HG02571 (cell line): ENCODE measurements around the gene ATG5.
A peak's percentile ranks its signal among the peaks of the same experiment; 100 is the strongest.
"Not testable (repeated sequence)": the region's sequence is repeated elsewhere in the genome, so short reads cannot be mapped to it uniquely, and the experiment has no call there.

Experiments used
- ATAC-seq: cut with Tn5 transposase; IDR thresholded peaks from one replicate; pipeline ENCODE4 v1.9.1; 2021; ENCODE audit warnings: mild to moderate bottlenecking, moderate library complexity; ENCODE audit not compliant: unreplicated experiment

Gene ATG5

DNA sequence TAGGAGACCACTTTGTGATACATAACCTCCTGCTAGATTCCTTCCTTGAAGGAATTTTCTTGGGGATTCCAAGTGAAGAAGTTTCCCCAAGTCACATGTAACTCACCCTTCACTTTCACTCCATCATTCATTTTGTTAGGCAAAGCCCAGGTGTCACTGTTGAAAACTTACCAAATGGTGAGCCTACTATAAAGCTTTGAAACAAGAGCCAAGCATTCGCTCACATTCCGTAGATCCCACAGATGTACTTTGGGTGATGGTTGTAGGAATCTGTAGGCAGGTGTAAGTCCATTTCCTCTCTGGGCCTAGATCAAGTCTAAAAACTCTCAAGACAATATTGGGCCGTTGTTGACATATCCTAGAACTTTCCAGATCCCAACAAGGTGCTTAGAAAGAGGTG lies 165.4 kb downstream of the ATG5 start:
- no peak for ATAC-seq

DNA sequence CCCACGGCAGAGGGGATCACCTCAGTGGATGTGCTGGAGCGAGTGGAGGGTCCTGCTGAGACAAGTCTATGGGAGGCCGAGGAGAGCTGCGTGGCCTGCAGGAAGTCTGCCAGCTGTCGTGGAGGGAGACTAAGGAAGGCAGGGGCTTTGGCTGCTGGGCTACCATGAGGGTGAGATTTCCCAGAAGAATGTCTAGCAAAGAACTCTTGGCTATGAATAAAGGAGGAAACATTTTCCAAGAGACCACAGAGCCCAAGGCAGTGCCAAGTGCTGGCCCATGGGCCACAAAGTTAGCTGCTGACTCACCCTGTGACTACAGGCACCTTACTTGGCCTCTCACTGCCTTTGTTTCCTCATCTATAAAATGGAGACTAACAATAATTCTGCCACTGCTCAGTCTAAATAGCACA lies 166.0 kb downstream of the ATG5 start:
- ATAC-seq: no peak

DNA sequence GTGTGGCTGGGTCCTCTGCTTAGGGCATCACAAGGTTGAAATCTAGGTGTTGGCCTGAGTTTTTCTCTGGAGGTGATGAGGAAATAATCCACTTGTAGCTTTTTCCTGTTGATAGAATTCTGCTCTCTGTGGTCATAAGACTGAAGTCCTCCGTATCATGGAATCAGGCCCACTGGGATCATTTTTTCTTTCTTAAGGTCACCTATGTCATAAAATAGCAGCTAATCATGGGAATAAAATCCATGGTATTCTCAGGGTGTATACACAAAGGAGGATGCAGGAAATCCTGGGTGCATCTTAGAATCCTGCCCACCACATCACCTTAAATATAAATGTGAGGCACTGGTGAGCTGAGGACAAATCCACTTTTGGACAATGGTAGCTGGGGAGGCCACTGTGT lies 166.7 kb downstream of the ATG5 start:
- no peak for ATAC-seq

DNA sequence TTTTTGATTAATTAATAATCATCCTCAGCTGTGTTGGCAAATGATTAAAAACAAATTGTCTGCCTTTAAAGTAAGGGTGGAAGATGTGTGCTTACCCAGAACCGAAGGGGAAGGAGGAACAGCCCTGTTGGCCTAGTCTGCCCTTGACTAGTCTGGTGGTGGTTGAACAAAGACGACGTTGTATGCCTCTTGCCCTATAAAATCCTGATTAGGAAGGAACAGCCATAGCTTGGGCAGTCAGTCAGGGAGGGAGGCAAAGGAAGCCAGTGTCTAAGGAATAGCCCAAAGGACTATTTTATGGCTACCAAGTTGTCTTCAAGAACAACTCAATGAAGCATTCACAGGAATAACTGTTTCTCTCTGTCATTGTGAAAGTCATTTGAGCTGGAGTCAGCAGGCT lies 168.7 kb downstream of the ATG5 start:
- no peak for ATAC-seq

DNA sequence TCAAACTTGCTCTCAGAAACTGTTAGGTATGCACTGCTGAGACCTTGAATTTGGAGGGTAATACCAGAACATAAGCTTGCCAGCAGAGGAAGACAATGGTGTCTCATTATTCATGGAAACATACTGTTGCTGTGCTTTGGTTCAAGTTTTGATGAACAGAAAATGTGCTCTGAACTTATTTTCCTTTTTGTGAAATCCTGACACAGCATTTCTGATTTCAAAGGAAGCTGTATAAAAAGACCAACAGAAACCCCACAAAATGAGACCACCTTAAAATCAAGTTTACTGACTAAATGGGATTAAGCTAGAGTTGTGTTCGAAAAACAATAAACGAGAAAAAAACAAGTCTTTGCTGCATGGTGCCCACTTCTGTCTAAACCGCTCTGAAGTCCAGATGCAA lies 169.1 kb downstream of the ATG5 start:
- no peak for ATAC-seq

DNA sequence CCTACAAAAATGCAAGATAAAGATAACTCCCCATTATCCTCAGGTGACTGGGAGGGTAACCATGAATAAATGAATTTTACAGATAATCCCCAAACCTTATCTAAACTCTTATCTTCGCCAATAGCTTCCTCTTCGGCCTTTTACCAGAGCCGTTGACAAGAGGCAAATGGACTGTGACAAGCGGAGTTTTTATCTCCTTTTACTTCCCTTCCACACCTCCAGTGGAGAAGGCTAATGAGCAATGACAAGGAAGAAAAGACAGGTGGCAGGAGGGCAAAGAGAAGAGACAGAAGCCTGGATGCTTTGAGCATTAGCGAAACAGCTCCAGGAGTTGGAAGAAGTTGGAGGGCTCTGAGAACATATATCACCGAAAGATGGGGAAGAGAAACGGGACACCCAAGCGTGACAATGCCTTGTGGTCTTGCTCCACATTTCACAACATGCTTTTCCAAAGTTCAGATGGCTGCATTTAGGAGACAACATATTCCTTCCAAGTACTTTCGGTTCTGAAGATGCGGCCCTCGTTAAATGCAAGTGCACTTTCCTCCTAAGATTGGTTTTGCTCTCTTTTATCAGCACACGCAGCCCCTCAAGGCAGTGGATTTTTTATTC lies 170.2 kb downstream of the ATG5 start:
- no peak for ATAC-seq

DNA sequence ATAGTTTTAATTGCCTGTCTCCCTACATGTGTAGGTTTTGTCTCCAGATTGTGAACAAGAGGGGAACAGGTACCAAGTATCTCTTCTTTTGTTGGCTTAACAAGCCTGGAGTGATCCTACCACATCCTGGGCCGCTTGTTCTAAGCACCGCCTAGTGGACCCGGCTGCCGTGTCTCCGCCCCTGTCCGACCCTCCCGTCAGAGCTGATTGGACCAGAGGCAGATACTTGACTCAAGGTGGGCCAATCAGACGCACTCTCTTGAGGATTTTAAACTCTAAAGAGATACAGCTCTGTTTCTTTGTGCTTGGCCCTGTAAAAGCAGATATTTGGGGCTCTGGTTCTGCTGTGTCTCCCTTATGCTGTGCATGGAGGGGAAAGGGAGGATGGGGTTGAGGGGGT lies 171.2 kb downstream of the ATG5 start:
- ATAC-seq: no peak

DNA sequence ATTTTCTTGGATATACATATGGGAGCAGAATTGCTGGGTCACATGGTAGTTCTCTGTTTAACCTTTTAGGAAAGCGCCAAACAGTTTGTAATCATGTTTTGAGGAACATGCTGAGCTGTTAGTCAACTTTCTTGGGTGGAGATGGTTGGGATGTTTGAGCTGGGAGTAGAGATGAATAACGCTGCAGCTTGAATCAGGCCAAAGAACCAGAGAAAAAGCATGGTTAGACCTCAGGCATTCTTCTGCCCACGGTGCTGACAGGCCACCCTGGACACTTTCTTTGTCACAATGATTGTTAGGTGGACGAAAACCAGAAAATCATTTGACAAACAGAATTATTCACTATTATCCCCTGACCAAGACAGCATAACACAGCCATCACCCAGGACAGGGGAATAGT lies 172.6 kb downstream of the ATG5 start:
- no peak for ATAC-seq

DNA sequence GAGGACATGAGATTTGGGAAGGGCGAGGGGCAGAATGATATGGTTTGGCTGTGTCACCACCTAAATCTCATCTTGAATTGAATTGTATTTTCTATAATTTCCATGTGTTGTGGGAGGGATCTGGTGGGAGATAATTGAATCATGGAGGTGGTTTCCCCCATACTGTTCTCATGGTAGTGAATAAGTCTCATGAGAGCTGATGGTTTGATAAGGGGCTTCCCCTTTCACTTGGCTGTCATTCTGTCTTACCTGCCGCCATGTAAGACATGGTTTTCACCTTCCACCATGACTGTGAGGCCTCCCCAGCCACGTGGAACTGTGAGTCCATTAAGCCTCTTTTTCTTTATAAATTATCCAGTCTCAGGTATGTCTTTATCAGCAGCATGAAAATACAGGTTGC lies 173.1 kb downstream of the ATG5 start:
- not testable (repeated sequence) for ATAC-seq

DNA sequence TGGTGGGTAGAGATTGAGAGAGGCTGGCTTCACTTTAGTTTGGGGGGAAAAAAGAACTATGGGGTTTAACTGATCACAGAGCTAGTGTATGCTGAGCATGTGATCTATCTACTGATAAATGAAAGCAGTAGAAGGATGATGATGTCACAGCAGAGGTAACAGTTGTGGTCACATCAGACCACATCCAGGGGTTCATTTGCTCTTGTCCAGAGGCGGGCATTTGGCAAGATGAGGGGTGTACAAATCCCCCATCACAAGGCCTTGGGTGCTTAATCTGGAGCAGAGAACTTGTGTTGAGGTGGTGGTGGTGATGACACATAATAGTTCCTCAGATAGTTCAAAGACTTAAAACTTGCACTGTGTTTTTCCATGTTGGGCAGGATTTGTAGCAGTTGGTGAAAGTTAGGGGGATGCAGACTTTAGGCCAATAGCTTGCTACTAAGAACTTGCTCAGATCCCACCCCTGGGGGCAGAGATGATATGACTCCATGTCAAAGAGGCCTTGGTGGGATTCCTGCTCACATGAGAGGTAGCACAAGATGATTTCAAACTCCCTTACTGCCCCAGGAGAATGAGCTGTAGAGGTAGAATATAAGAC lies 176.0 kb downstream of the ATG5 start:
- ATAC-seq: no peak

DNA sequence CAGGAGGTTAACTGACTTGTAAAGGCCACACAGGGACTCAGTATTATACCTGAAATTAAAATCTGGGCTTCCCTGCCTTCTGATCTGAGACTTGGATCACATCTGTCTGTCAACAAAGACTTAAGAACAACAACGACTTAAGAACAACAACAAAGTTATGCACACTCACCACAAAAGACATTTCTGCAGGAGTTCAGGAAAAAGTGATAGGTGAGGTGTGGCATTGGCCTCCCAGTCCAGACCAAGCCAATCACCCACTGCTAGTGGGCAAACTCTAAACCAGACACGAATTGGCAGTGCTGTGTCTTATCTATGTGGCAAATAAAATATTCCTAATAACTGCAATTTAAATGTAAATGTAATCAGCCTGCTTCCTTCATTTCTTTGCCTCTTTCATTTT lies 178.1 kb downstream of the ATG5 start:
- ATAC-seq: no peak

DNA sequence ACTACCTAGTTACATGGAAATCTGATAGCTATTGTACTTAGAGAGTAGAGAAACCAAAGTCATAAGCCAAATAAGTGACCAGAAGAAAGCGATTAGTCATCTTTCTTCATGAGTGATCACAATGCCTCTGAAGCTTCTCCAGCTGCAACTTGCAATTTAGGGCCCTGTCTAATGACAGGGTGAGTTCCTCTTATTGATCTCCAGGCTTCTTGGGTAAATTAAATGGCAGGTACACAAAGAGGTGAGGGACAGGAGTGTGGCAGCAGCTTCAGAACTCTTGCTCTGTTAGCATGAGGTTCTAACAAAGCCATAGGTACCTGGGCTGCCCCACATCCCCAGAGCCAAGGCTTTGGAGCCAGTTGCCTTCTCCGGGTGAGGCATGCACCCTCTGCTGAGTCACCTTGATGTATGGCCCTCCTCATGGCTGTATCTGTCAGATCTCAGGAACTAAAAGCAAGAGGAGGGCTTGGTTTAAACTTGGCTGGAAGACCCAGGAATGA lies 178.7 kb downstream of the ATG5 start:
- ATAC-seq: no peak

DNA sequence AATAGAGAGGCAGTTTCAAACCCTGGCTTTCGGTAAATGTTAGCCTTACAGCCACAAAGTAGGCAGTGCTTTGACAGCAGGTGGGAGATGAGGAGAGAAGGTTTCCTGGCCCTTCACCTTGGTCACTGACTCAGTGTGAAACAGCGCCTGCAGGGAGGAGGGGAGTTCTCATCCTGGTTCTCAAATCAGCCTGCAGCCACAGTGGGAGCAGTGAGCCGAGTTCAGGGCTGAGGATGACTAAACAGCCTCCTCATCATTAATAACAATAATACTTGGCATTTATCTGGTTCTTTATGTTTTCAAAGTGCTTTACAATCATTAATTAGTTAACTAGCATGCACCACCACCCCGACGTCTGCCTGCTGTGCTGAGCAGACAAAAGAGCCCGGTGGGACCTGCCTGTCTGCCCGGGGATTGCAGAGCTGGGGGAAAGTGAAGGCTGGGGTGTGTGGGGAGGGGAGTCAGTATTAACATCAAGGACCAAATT lies 179.8 kb downstream of the ATG5 start:
- peak; percentile 32 for ATAC-seq

DNA sequence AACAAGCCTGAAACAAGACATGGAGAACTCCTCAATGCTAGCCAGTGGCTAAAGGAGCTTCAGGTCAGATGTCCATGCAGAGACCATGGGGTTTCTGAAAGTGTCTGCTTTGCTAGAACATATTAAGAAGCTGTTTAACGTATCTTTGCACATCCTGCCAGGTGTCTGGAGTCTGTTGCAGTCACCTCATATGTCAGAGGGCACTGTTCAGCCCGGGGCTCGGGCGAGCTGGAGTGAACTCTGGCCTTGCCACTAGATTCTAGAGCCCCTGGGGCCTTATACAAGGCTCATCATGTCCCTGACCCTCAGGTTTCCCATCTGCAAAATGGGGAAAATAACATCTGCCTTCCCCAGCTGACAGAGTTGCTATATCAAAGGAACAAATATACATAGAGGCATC lies 180.4 kb downstream of the ATG5 start:
- no peak for ATAC-seq

DNA sequence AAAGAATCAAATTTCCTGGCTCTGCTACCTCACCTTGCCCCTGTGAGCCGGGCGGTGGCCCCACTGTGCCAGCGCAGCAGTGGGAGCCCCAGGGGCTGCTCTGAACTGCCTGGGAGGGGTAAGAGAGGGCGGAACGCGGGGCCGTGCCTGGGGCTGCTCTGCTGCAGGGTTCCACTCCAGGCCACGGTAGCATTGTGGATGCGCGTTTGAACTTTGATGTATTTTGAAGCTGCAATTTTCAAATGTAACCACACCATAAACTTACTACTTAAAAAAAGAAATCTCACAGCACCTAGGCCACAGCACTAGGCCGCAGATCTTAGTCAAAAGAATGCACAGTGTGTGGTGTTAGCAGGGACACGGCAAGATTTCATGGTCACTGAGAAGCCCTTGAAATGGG lies 181.9 kb downstream of the ATG5 start:
- no peak for ATAC-seq

DNA sequence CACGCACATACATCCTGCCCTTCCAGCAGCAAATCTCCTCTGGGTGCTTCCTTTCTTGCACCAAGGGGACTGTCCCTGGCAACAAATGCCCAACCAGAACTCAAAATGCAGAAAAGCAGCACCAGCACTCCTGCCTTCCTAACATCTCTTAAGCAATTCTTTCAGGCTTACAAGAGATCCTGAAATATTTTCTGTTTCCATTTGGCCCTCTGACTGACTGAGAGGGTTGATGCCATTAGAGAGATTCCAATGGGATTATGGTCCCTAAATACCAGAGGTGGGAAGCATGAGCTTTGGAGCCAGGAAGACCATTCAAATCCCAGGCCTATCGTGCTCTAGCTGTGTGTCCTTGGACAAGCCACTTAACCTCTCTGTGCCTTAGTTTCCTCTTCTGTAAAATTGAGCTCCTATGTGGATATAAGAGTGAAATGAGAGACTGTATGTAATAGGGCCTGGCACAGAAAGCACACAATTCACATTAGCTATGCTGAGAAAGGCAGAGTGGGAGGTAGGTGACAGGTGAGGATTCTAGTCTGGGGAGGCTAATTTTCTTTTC lies 182.6 kb downstream of the ATG5 start:
- no peak for ATAC-seq

DNA sequence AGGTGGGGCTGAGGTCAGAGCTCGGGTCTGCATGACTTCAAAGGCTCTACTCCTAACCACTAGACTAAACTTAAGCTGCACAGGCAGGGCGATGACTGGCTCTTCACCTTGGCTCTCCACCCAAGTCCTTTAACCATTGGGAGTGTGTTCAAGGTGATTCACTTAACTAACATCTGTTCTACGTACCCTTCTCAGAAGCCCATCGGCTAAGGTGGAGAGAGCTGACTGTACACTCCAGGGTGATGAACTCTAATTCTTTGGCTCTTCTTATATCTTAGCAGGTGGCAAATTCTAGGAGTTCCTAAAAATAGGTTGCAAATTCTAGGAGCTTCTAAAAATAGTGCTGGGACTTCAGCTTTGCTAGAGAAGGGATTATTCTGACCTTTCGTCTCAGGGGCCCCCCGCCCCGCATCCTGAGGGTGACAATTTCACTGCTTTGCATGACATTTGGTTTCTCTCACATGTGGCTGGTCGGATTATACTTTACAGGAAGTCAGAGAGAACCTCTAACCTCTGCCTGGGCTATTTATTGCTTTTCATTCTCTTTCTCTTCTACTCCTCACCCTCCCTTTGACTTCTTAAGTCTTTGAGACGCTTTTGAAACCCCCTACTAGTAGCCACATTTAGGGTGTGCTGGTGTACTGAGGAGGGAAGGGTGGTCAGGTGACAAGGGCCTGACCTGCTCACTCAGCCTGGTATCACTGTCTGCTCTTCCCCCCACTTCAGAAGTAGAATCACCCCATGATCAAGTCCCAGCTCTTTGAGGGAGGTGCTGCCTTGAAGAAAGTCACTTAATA lies 183.9 kb downstream of the ATG5 start:
- ATAC-seq: peak; percentile 77

DNA sequence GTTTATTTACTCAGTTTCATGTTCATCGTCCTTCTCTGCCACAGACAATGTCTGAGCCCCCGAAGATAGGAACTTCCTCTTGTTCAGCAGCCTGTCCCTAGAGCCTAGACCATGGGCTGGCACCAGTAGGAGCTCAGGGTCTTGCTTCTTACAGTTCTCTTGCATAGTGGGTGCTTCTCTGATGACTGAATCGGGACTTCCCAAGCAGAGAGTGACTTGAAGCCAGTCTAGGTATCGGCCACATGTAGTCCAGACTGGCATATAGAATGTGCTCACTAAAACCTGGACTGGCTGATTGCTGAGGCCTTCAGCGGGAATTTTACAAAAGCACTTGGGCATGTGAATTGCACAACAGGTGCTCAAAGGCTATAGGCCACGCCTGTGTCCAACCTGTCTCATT lies 187.4 kb downstream of the ATG5 start:
- ATAC-seq: no peak

DNA sequence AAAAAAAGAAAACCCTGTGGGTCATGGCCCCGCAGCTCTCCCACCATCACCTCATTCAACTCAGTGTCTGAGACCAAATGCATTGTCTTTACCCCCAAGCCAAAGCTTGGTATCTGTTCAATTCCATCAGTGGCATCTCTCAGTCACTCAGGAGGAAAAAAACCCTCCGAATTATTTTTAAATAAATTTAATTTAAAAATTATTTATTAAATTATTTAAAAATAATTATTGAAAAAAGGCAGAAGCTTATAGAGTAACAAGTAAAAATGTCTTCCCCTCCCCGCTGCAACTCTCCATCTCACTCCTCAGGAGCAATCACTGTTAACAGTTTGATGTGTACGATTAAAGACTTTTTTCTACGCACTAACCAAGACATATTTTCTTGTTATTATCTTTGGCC lies 188.7 kb downstream of the ATG5 start:
- ATAC-seq: no peak

DNA sequence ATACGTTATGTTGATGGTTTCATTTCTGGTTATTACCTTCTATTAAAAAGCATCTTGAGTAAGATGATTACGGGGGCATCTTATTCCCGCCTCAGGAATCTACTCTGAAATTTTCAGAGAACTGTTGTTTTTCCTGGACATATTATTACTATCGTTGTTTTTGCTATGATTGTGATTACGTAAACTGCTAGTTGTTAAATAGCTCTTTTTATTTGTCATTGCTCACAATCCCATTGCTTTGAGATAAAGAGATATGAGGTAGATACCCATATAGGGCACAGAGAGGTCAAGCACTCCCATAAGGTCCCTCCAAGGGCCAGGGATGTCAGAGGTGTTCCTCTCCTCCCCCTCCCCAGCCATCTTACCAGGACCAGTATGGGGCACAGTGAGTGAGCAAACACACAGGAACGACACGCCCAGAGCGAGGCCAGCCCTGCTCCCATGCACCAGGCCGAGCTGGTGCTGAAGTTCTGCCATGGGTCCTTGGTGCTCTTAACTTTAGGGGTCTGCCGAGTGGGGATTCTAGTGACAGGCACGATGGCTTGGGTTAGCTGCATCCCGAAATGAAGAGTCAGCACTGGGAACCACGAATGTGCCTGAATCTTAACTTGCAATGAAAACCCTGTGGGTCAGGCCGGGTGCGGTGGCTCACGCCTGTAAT lies 189.5 kb downstream of the ATG5 start:
- no peak for ATAC-seq
